Esophagus (tissue), 2 donors: Measurements from ENCODE around the gene DBF4B. TPM values are rescaled to one million over a fixed set of nuclear protein-coding genes. Genes with fewer than 3 reads are reported as not detected.
A peak's percentile ranks its signal among the peaks of the same experiment; 100 is the strongest.

Experiments
- H3K27ac ChIP-seq, 2 donors: one replicate each; pipeline ENCODE4 v1.5.1; 2013; ENCODE audit warnings: low read depth in 2 of 2, mild to moderate bottlenecking in 2 of 2, inconsistent platforms in 1 of 2, low read length in 1 of 2, moderate library complexity in 1 of 2
- H3K27me3 ChIP-seq, 2 donors: one replicate each; pipeline ENCODE4 v1.6.1; 2013; ENCODE audit warnings: low read length in 2 of 2, control low read depth in 1 of 2, mild to moderate bottlenecking in 1 of 2; ENCODE audit not compliant: insufficient read depth in 2 of 2, control insufficient read depth in 1 of 2
- H3K36me3 ChIP-seq, 2 donors: one replicate each; pipeline ENCODE4 v1.6.1; 2013; ENCODE audit warnings: low read length in 1 of 2; ENCODE audit not compliant: control insufficient read depth in 2 of 2, insufficient read depth in 2 of 2
- H3K4me1 ChIP-seq, 2 donors: one replicate each; pipeline ENCODE4 v1.6.1; 2013; ENCODE audit warnings: low read length in 1 of 2; ENCODE audit not compliant: control insufficient read depth in 2 of 2, insufficient read depth in 2 of 2
- H3K4me3 ChIP-seq, 2 donors: one replicate each; pipeline ENCODE4 v1.5.1; 2013; ENCODE audit warnings: low read length in 2 of 2, mild to moderate bottlenecking in 2 of 2, low read depth in 1 of 2, moderate library complexity in 1 of 2
- H3K9me3 ChIP-seq, 2 donors: one replicate each; pipeline ENCODE4 v1.6.1; 2013; ENCODE audit warnings: mild to moderate bottlenecking in 2 of 2, low read depth in 1 of 2, low read length in 1 of 2, moderate library complexity in 1 of 2; ENCODE audit not compliant: control insufficient read depth in 2 of 2, insufficient read depth in 1 of 2
- WGBS, 2 donors: extraction: QIAGEN DNeasy Blood & Tissue Kit; methylation state at CpG; one replicate each; pipeline ENCODE4 v1.1.7; 2013; 5-methylcytosine and 5-hydroxymethylcytosine counted together
- polyA plus RNA-seq, 2 donors: library from polyadenylated mRNA; stranded (reverse); fragments of 200-250 nt; gene quantifications; one replicate each; pipeline ENCODE4 v1.2.3, GENCODE V29; 2013
- donor health status: healthy with polysubstance abuse.
- donor health status: Bipolar disorder and iron deficiency.

The DBF4B gene
- polyA plus RNA-seq, 2 donors = 2.1 to 4.5 TPM

DNA sequence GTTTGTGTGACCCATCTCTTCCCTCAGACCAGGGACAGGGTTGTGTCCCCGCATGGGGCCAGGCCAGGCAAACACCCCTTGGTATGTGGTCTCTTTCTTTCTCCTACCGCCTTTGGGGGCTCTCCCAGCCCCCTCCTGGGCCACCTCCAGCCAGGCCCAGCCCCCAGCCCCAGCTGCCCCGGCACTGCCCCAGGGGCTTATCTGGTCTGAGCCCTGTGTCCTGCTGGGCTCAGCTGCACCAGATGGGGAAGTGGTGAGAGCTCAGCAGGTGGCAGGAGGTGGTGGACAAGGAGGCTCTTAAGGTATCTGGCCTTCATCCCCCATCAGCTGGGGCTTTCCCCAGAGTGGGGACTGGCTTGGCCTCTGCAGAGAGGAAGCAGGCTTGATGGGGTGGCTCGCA lies 59.0 kb downstream of the DBF4B start:
- Histone ChIP-seq H3K27ac (no peak overlapping the region), H3K36me3 (no peaks in the 10 kb centered on the region), H3K4me1 (no peaks in the 10 kb centered on the region), H3K4me3 (no peak overlapping the region), H3K27me3 (no peaks in the 10 kb centered on the region), H3K9me3 (no peaks in the 10 kb centered on the region)
- 52 to 53% methylated on average over 4 of the region's 4 CpGs for WGBS, 2 donors

DNA sequence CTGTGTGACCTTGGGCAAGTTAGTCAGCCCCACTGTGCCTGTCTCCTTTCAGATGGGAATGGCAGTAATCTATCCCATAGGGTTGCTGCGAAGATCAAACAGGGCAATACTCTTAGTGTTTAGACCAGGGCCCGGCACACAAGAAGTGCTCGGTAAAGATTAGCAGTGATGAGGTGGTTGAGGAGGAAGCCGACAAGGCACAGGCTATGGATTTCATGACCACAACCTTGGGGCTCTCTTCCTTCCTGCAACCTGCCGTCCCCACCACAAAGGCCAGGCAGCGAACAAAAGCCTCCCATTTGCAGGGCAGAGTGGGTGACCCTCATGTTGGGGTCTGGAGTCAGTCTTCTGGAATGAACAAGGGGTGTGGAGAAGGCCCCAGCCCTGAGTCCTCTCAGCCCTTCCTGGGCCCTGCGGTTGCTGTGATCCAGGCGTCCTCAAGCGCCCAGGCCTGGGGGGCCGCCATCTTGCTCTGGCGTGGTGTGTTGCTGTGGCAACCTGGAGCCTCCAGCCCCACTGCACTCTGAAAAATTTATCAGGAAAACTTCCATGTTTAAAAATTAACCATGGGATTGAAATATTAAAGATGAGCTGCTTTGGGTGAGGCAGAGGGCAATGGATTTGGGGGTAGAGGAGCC lies 60.2 kb downstream of the DBF4B start:
- 75 to 80% methylated on average over 11 of the region's 11 CpGs for WGBS, 2 donors
- H3K4me1 ChIP-seq = no peaks in the 10 kb centered on the region
- H3K9me3 ChIP-seq = no peaks in the 10 kb centered on the region
- no peak overlapping the region for H3K4me3 ChIP-seq
- no peaks in the 10 kb centered on the region for H3K36me3 ChIP-seq
- H3K27me3 ChIP-seq = no peaks in the 10 kb centered on the region
- no peak overlapping the region for H3K27ac ChIP-seq

- H3K4me3 ChIP-seq = no peak overlapping the region
- no peaks in the 10 kb centered on the region for H3K9me3 ChIP-seq
- H3K27ac ChIP-seq = no peak overlapping the region
- H3K27me3 ChIP-seq = no peaks in the 10 kb centered on the region
- WGBS, 2 donors = 39 to 64% methylated on average over 6 of the region's 6 CpGs
- no peaks in the 10 kb centered on the region for H3K36me3 ChIP-seq
- H3K4me1 ChIP-seq = no peaks in the 10 kb centered on the region
Measured at GRCh38 chr17:44769230-44769629, 60.8 kb downstream of the DBF4B start.

- H3K9me3 ChIP-seq = no peaks in the 10 kb centered on the region
- H3K27me3 ChIP-seq = no peaks in the 10 kb centered on the region
- WGBS, 2 donors = 59 to 72% methylated on average over 13 to 15 of the region's 15 CpGs
Measured at GRCh38 chr17:44769647-44770084, 61.2 kb downstream of the DBF4B start.

DNA sequence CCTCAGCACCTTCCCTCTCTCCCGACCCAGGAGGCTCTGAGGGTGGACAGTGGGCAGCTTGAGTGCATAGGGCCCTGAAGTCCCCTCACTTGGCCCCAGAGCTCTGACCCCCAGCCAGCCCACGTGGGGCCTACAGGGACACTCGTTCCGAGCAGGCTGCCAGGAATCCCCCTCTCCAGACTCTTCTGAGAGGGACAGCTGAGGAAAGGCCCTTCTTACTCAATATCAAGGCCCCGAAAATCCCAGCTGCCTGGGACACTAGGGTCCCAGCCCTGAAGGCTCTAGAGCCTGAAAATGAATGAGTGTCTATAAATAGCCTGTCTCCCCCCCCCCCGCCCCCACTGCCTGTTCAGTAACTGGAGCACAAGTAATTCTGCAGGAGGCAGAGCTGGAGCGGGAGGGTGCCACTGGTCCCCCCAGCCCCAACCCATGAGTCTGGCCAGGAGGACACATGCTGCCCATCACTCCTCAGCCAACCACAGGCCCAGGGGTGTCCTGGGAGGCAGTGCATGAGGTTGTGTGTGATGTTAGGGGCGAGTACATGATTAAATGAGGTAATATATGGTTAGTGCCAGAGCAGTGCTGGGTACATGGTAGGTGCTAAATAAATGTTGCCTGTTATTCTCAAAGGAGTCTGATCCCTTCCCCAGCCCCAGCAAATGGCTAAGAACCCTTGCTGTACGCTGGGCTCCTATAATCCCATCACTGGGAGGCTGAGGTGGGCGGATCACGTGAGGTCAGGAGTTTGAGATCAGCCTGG lies 61.9 kb downstream of the DBF4B start:
- H3K4me1 ChIP-seq = peaks cover 0 to 5% of the 10 kb centered on the region in 2 donors
- no peak overlapping the region for H3K27ac ChIP-seq
- 69 to 82% methylated on average over 10 to 11 of the region's 11 CpGs for WGBS, 2 donors
- H3K9me3 ChIP-seq = no peaks in the 10 kb centered on the region
- H3K36me3 ChIP-seq = no peaks in the 10 kb centered on the region
- H3K27me3 ChIP-seq = no peaks in the 10 kb centered on the region
- no peak overlapping the region for H3K4me3 ChIP-seq

More at GRCh38 chr17:44769647-44770084, 61.2 kb downstream of the DBF4B start:
- no peak overlapping the region for H3K4me3 ChIP-seq
- no peak overlapping the region for H3K27ac ChIP-seq
- H3K36me3 ChIP-seq = no peaks in the 10 kb centered on the region
- peaks cover 0 to 3% of the 10 kb centered on the region in 2 donors for H3K4me1 ChIP-seq

DNA sequence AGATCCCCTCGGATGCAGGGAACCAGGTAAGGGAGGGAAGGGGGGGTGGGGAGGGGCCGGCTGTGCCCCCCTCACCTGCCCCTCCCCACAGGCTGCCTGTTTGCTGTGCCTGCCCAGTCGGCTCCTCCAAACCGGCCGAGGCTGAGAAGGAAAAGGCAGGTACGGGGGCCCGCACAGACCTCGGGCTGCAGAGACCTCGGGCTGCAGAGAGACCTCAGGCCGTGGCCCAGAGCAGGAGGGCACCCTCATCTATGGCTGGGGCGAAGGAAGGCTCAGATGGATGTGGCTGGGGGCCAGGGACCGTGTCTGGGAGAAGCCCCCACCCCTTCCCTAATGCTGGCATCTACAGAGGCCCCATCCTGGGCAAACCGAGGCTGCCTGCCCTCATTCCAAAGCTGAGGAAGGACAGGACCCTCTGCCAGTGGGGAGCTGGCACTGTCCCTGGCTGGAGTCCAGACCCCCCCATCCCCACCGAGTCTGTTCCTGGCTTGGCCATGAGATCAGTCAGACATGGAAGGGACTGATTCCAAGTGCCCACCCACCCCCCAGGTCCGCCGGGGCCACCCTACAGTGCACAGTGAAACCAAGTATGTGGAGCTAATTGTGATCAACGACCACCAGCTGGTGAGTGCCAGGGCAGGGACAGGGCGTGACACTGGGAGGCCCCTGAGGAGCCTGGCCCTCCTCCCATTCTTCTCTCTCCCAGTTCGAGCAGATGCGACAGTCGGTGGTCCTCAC lies 64.0 kb downstream of the DBF4B start:
- Histone ChIP-seq H3K4me1 (peaks cover 0 to 5% of the 10 kb centered on the region in 2 donors), H3K36me3 (no peaks in the 10 kb centered on the region), H3K9me3 (no peaks in the 10 kb centered on the region), H3K27me3 (no peaks in the 10 kb centered on the region), H3K27ac (no peak overlapping the region), H3K4me3 (no peak overlapping the region)
- 51 to 58% methylated on average over 20 to 21 of the region's 21 CpGs for WGBS, 2 donors

DNA sequence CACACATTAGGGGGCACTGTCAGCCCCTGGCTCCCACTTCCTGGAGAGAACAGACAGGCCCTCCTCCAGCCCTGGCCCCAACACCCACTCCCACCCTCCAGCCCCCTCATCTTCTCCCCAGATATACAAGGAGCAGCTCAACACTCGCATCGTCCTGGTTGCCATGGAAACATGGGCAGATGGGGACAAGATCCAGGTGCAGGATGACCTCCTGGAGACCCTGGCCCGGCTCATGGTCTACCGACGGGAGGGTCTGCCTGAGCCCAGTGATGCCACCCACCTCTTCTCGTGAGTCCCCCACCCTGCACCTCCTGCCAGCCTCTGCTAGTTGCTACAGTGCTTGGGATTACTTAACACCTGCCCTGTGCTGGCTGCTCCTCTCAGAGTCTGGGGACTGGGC lies 64.7 kb downstream of the DBF4B start:
- H3K36me3 ChIP-seq = no peaks in the 10 kb centered on the region
- WGBS, 2 donors = 43 to 70% methylated on average over 6 of the region's 6 CpGs
- no peaks in the 10 kb centered on the region for H3K9me3 ChIP-seq
- H3K27ac ChIP-seq = no peak overlapping the region
- H3K27me3 ChIP-seq = no peaks in the 10 kb centered on the region
- H3K4me1 ChIP-seq = peaks cover 0 to 5% of the 10 kb centered on the region in 2 donors
- no peak overlapping the region for H3K4me3 ChIP-seq

GRCh38 chr17:44774271-44775135 lies 66.0 kb downstream of the DBF4B start:
- 13 to 18% methylated on average over 37 to 42 of the region's 42 CpGs for WGBS, 2 donors
- peaks cover 0 to 5% of the 10 kb centered on the region in 2 donors for H3K4me1 ChIP-seq
- H3K4me3 ChIP-seq = peak overlapping the region; percentile 48 to 50
- no peaks in the 10 kb centered on the region for H3K36me3 ChIP-seq
- no peaks in the 10 kb centered on the region for H3K27me3 ChIP-seq
- H3K9me3 ChIP-seq = no peaks in the 10 kb centered on the region
- peak overlapping the region; percentile 43 to 69 for H3K27ac ChIP-seq
